ENCODE data around the gene STIMATE. TPM values are rescaled to one million over a fixed set of nuclear protein-coding genes. Genes with fewer than 3 reads are reported as not detected.

Gene STIMATE
- total RNA-seq = 16.5 and 17.5 TPM in 2 replicates

DNA sequence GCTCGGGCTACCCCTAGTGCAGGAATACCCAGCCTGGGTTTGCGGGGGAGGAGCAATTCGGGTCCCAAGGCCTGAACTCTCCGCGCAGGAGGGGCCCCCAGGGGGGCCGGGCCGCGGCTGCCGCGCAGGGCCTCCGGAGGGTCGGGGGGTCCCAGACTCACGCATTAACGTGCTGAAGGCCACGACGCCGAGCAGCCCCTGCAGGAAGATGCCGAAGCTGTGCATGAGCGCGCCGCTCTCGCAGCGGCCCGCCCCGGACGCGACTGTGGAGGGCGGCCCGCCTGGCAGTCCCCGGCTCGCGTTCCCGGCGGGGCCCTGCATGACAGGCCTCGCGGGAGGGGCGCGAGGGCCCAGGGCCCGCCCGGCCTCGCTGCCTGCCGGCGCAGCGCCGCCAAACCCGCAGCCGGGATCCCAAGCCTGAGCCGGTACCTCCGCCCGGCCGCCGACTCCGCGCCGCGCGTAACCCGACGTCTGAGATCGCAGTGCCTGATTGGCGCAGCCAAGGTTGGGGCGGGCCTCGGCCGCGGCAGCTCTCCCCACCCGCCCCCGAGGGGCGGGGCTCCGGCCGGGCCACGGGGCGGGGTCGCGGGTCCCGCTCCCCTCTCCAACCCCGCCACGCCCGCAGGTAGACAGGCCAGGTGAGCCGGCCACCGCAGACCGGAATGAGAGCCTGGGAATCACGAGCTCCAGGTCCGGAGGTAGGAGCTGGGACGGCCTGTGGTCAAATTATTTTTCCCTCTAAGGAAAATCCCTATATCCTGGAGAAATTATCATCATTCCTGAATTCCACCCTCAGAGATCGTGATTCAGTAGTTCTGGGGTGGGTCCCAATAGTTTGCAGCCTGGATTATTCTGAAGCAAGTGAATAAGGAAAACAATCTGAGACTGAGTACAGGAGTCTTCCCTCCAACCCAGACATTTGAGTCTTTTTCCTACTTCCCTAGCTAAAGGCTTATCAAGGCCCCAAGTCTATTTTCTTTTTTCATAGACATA lies at the start of gene STIMATE:
TSS of gene STIMATE (minus strand) at position 419 of the 993 bp plus-strand sequence. CDS start at position 321, 98 bp downstream.

DNA sequence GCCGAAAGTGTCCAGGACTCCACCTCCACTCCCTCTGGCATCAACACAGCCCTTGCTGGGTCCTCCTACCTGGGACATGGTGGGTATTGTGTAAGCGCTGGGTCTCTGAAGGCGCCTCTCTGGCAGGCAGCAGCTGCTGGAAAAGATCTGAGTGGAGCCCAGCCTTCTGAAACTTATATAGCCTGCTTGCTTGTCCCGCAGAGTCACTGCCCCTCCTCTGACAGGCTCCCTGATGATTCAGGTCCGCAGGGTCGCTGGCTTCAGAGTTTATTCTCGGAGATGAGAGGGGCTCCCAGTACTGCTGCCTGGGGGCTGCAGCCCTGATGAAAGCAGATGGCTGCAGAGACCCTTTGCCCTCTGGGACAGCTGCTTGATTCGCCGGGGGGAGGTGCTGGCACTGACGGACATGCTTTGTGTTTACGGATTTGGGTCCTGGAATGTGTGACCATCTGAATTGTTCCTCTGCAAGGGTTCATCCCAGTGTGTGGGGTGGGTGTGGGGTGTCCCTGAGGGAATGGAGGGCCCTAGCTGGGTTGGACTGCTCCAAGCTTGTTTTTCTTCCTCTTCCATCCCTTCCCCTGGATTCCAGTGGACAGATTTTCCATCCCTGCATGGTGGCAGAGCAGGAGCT lies 62.4 kb downstream of the STIMATE start, which contains the start of gene MUSTN1:
TSS of gene MUSTN1 (minus strand) at position 149 of the 631 bp plus-strand sequence. CDS start at position 78, 71 bp downstream.

DNA sequence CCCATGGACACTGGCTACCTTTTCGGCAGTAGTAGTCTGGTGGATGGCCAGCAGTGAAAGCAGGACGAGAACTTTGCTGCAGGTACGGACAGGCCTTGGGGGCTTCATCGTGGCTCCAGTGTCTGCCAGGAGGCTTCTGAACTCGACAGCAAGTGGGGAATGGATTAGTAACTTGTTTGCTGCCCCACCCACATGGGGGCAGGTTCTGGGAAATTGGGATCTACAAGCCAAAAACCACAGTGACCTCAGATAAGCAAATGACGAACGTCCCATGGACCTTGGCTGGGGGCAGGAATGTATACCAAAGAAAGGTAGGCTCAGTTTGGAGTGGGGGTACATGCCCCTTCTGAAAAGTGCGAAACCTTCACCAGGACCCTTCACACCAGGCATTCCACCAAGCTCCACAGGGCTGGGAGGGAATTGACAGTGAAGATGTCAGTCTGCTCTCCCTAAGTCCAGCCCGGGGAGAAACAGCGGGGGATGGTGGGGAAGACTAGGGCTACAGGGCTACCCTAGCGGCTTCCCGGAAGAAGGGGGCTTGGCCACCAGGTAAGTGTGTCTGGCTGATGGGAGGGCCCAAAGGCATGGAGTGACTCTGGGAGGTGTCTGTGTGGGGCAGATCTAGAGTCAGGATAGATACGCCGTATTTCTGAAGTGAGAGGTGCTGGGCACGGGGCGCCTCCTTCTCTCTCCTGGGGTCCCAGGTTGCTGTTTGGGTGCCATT lies 66.7 kb downstream of the STIMATE start, which contains the start of gene ITIH4:
TSS of gene ITIH4 (minus strand) at position 138 of the 724 bp plus-strand sequence. CDS start at position 108, 30 bp downstream.

DNA sequence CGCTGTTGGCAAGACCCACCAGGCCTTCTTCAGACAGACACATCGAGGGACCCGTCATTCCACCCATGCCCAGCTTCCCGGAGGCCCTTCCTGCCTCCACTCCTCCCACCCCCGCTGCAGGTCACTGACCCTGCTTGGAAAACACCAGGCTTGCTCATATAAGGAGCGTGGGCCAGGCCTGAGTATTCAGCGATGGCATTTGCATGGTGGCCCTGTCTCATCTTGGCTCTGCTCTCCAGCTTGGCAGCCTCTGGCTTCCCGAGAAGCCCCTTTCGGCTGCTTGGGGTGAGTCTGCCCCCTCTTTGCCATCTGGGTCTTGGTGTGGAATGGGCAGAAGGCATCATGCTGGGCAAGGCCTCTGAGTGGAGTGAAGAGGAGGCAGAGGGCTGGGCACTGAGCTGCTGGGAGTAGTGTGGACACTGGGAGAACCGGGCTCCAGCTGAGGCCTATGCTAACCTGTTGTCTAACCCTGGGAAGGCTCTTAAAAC lies 102.7 kb downstream of the STIMATE start, which contains the start of gene ITIH3:
TSS of gene ITIH3 (plus strand) at position 185 of the 488 bp plus-strand sequence. CDS start at position 193, 8 bp downstream.

Other genes starting within 250 kb of the STIMATE start
- 53.8 and 64.0 TPM in 2 replicates for gene PBRM1, start 211.6 kb downstream of the STIMATE start, total RNA-seq
- 160 and 167 TPM in 2 replicates for gene GNL3, start 211.5 kb downstream of the STIMATE start, total RNA-seq
- gene GLT8D1, start 191.8 kb downstream of the STIMATE start, total RNA-seq = 112 and 118 TPM in 2 replicates
- 71.6 and 96.6 TPM in 2 replicates for gene SPCS1, start 191.4 kb downstream of the STIMATE start, total RNA-seq
- 17.8 and 24.7 TPM in 2 replicates for gene NEK4, start 126.6 kb downstream of the STIMATE start, total RNA-seq
- gene ITIH1, start 119.9 kb downstream of the STIMATE start, total RNA-seq = 0.56 TPM in 1 of 2 replicates, not detected in the other
- gene ITIH3, start 102.8 kb downstream of the STIMATE start, total RNA-seq = 0.19 and 0.85 TPM in 2 replicates
- 0.96 and 2.3 TPM in 2 replicates for gene ITIH4, start 66.9 kb downstream of the STIMATE start, total RNA-seq
- gene MUSTN1, start 62.5 kb downstream of the STIMATE start, total RNA-seq = 0.56 TPM in 1 of 2 replicates, not detected in the other
- 5.0 and 5.9 TPM in 2 replicates for gene SFMBT1, start 148.5 kb upstream of the STIMATE start, total RNA-seq
- gene RFT1, start 232.9 kb upstream of the STIMATE start, total RNA-seq = 9.0 and 30.3 TPM in 2 replicates